HT-29 (cell line): ENCODE results near the gene SYT12. TPM values are rescaled to one million over a fixed set of nuclear protein-coding genes. Genes with fewer than 3 reads are reported as not detected.
"Not testable (repeated sequence)": the region's sequence is repeated elsewhere in the genome, so short reads cannot be mapped to it uniquely, and the experiment has no call there.

Source experiments
- DNase-seq: peaks from one replicate; pipeline ENCODE4 v3.0.0-alpha.2; 2015; ENCODE audit warnings: low spot score
- total RNA-seq: library from RNA; depleted of rRNA; stranded (reverse); fragments of >200 nt; shearing (Covaris generic); gene quantifications from 2 replicates; pipeline ENCODE4 v1.2.3, GENCODE V29; 2014

Gene SYT12
- total RNA-seq, 1 experiment from 2014 or later, result 1.7 TPM

- DNase-seq, result no peak
Measured at GRCh38 chr11:66996609-66997273, 26.2 kb upstream of the SYT12 start.

DNA sequence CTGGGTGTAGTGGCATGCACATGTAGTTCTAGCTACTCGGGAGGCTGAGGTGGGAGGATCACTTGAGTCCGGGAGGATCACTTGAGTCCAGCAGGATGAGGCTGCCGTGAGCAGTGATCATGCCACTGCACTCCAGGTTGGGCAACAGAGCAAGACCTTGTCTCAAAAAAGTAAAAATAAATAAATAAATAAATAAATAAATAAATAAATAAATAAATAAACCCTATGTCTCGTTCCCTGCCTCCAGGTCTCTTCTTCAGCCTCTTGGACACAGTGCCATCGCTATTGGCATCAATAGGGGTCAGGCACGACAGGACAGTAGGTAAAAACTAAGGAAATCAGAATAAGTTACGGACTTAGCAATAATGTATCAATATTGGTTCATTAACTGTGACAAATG, 23.4 kb upstream of the SYT12 start:
- no peak for DNase-seq

- DNase-seq, result no peak
Measured at GRCh38 chr11:67001332-67001731, 21.6 kb upstream of the SYT12 start.

DNA sequence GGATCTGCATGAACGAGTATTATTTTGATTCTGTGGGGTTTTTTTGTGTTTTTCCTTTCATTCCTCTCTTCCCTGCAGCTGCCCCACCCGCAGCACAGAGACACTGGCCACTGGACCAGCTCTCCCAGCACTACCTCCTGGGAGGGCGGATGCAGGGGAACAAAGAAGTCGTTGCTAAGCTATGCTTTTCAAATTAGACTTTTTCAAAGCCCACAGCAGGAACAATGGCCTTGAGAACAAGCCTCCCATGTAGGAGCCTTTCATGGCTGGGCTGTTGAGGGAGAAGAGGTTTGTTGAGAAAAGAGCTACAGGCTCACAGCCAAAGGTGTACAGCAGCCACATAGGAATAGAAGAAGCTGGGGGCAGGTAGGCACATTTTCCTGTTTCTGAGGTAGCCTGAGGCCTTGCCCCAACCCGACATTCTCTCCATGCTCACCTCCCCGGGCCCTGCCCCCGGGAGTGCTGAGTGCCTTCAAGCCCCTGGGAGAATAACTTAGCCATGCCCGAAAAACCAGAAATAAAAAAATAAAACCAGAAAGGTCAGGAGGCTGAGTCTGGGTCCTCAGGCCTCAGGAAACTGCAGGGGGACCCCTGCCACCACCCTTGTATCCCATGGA, 20.5 kb upstream of the SYT12 start:
- no peak for DNase-seq

DNA sequence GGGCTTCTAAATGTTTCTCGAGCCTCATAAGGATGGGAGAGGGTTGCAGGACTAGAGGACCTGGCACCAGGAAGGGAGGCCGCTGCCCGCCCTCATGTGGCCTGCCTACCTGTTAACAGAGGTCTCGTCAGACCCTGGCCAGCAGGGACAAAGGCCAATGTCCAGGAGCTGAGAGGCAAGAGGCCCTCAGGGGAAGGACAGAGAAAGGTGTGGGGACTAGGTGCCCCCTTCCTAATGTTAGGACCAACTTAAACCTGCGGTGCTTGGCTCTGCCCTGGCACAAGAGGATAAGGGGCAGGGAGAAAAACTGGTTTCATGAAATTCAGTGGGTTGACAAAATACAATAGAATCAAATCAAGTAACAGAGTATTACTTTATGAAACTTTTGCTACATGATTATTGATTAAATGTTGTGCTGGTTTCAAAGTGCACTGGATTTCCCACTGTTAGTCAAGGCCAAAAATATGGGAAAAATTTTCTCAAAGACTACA, 20.0 kb upstream of the SYT12 start:
- DNase-seq, result no peak

- not testable (repeated sequence) for DNase-seq
Measured at GRCh38 chr11:67005200-67005599, 17.7 kb upstream of the SYT12 start.

- DNase-seq, result peak; percentile 67
Measured at GRCh38 chr11:67006029-67006884, 16.7 kb upstream of the SYT12 start.

- DNase-seq, result no peak
Measured at GRCh38 chr11:67007126-67007525, 15.8 kb upstream of the SYT12 start.

- DNase-seq, result no peak
Measured at GRCh38 chr11:67010296-67010905, 12.5 kb upstream of the SYT12 start.

GRCh38 chr11:67013511-67014045, 9.4 kb upstream of the SYT12 start:
- DNase-seq, result no peak

DNA sequence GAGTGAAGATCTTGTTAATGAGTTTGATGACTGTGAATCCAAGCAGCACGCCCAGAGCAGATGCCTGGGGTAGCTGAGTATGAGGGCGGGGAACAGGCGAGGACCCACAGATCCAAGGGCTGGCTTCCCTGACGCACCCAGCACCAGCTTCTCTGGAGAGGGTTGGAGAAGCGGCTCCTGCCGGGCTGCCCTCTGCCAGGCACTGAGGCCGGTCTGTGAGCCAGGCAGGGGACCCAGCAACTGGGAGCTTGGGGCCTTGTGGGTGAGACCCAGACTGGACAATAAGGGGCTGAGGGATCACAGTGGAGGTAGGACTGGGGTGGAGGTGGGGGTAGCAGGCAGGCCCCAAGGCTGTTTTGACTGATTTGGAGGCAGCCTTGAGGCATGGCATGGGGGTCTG, 8.6 kb upstream of the SYT12 start:
- no peak for DNase-seq

DNA sequence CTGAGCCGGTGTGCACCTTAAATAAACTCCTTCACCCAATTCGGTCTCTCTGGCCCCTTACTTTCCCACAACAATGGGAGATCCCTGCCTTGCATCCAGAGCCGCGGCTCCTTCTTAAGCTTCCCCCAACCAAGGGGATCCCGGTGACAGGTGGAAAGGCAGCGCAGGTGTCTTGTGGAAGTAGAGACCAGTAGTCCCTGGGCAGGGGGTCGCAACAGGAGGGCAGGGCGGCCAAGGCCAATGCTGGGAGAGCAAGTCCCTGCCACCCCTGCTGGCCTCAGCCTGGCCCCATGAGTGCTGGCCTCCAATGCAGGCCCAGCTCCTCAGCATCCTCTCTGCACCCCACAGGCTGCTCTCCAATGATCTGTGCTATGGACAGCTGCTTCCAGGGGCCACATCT, 7.9 kb upstream of the SYT12 start:
- no peak for DNase-seq

- DNase-seq, result no peak
Measured at GRCh38 chr11:67016550-67016949, 6.4 kb upstream of the SYT12 start.

GRCh38 chr11:67020949-67021348, 2.0 kb upstream of the SYT12 start:
- no peak for DNase-seq

- DNase-seq, result peak; percentile 75
Measured at GRCh38 chr11:67022341-67022933, 497 bp upstream of the SYT12 start.

- no peak for DNase-seq
Measured at GRCh38 chr11:67023957-67024353, 1.0 kb downstream of the SYT12 start.

GRCh38 chr11:67024410-67024809, 1.5 kb downstream of the SYT12 start:
- DNase-seq, result no peak

DNA sequence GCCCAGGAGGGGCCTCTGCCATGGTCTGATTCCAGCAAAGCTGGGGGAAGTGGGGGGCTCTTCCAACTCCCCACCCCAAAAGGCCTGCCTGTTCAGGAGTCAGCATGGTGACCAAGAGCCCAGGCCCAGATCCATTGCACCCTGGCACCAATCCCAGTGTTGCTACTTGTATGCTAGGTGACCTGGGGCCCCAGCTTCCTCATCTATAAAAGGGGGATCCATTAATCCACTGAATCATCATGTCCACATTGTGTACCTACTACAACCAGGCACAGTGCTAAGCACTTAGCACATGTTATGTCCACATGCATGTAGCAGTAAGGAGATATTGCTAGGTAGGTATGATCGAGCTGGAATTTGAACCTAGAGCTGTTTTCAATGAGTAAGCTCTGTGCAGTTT, 2.0 kb downstream of the SYT12 start:
- no peak for DNase-seq

DNA sequence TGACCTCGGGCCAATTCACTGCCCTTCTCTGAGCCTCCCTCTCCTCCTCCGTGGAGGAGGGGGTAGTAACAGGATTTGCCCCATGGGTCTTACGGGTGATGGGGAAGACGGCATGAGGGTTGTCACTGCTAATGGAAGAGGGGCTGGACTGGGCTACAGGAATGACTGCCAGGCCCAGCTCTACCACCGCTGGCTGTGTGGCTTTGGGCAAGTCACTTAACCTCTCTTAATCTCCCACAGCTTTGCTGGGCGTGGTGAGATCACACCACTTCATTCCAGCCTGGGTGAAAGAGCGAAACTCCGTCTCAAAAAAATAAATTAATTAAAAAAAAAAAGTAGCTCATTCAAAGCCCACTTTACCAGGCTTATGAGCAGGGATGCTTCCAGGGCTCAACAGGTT, 2.8 kb downstream of the SYT12 start:
- no peak for DNase-seq

DNA sequence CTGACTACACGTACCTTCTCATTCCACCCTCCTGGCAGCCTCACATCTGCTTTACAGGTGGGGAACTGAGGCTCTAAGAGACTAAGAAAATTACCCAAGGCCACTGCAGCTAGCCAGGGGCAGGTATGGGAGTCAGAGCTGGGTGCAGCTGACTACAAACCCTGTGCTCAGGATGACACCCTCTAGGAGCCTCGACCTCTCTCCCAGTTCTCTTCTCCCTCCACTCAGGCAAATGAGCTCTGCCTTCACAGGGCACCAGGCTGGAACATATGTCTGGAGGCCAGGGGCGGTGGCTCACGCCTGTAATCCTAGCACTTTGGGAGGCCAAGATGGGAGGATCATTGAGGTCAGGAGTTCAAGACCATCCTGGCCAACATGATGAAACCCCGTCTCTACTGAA, 4.0 kb downstream of the SYT12 start:
- DNase-seq, result no peak

DNA sequence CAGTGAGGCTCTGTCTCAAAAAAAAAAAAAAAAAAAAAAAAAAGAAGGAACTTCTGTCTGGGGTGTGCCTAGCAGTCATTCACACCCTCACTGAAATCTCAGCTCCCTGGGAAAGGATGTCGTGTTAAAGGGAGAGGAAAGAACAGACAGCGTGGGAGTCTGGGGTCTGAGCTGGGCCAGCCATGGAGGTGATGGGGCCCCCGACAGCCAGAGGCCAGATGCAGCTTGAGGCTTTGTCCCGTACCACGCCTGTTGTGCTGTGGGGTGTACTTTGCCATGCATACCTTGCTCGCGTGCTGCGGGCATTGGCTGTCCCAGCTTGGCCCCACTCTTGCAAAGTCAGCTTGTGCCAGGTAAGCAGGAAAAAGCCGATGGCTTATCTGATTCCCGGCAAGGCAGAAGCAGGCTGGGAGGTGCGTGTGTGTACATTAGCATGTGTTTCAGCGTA, 4.6 kb downstream of the SYT12 start:
- no peak for DNase-seq
